Hematopoietic multipotent progenitor cell treated with erythropoietin and hydrocortisone succinate and interleukin-3 and kit ligand, for 17 days (in vitro differentiated cells): ENCODE results near the gene PCDH1.
"Not testable (repeated sequence)": the region's sequence is repeated elsewhere in the genome, so short reads cannot be mapped to it uniquely, and the experiment has no call there.

Experiments
- DNase-seq: peaks from one replicate; pipeline ENCODE4 v3.0.0-alpha.2; 2015; ENCODE audit warnings: low spot score

PCDH1 gene

DNA sequence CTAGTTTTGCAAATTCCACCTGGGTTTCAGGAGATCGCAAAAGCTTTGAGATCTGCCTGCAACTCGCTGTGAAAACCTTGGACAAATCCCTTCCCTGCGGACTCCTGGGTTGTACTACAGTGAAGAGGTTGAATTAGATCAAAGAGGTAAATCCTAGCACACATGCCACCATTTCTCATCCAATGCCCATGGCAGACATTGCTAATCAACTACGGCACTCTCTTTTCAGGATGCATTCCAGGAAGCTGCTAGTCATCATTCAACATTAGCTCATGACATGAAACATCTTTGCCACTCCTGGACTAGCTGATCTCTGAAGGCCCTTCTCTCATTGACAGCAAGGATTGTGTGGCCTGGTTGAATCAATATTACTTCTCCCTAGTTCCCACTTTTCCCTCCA, 46.1 kb downstream of the PCDH1 start:
- DNase-seq: no peak

DNA sequence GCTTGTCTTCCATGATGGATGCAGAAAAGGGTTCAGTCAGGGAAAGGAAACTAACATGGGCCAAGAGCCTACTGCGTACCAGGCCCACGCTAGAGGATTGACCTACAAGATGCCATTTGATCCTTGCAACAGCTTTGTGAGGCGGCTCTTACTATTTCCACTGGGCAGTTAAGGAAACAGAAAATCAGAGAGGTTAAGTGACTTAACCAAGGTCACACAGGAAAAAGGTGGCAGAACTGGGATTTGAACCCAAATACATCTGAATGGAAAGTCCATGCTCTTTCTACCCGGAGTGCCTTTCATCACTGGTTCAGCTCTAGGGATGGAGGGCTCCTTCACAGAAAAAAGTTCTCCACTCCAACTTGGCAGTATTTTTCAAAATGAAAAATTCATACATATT, 50.0 kb downstream of the PCDH1 start:
- DNase-seq: no peak

DNA sequence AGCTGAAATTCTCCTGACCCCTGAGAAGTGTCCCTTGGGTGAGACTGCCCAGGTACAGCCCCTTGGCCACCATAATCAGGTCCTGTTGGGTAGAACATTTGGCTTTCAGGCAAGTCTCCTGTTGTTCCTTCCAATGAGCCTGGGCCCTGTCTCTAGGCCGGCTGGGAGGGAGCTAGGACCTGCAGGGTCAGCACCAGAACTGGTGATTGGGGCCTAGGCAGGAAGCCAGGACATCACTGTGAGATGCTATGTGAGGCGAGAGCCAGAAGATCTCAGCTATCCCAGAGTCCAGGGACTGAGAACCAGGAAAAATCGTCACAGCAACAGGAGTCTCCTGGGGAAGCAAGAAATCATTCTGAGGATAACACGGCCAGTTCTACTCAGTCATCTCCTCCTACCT, 51.5 kb downstream of the PCDH1 start:
- no peak for DNase-seq

DNA sequence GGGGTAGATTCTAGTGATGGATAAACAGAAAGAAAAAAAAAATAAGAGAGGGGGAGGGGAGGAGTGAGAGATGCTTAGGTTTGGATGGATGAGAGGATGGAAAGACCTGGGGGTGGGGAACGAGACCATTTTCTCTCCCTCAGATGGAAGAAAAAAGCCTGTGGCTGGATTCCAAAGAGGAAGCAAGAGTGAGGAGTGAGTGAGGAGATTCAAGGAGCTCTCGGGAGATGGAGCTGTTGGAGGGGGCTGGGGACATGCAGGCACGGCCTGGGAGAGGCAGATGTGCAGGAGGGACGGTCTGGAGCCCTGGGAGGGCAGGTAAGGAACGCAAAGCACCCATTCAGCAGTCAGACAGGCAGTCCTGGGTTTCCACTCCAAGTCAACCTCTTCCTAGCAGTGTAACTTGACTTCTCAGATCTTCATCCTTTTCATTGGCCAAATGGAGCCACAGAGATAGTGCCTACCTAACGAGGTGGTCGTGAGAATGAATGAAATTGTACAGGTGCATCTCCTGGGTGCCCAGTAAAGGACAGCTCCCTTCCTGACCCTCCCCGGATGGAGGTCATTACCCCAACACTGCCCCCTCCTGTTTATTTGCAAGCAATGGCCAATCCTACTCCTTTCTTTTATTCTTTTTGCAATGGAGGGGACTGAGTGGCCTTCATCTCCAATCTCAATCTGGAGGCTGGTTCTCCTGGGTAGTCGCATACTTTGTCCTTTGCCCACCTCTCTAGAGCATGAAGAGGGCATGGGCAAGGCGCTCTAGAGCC, 52.2 kb downstream of the PCDH1 start:
- DNase-seq: no peak

DNA sequence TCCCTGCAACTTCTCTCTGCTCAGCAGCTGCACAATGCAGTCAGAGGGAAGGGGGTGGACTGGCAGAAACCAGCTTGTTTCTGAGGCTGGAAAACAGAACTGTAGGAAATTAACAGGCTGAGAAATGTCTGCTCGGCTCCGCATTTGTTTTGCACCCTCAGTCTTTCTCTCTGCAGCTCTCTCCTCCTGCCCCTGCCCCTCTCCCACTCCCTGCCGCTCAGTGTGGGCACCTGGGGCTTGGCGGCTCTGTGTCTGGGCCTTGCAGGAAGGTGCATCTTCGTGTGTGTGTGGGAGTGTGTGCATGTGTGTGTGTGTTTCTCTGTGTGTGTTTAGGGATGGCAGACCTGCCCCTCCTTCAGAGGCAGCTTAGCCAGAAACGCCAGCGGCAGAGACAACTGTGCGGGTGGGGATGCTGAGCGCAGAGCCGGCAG, 53.0 kb downstream of the PCDH1 start:
- no peak for DNase-seq

DNA sequence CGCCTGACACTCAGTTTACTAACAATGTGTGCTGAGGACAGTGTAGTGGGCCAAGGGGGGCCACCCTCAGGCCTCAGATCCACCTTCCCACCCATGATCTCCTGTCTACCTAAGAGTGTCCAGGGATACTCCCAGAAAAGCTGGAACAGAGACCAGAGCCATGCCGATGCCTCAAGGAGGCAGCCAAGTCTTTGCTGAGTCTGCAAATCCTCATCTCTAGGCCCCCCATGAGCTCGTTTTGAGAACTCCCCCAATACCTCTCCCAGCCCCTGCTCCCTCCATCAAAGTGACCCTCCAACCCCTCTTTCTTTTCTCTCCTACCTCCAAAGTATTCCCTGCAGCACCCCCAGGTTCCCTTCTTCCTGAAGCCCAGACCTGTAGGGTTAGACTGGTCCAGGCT, 53.5 kb downstream of the PCDH1 start:
- no peak for DNase-seq

DNA sequence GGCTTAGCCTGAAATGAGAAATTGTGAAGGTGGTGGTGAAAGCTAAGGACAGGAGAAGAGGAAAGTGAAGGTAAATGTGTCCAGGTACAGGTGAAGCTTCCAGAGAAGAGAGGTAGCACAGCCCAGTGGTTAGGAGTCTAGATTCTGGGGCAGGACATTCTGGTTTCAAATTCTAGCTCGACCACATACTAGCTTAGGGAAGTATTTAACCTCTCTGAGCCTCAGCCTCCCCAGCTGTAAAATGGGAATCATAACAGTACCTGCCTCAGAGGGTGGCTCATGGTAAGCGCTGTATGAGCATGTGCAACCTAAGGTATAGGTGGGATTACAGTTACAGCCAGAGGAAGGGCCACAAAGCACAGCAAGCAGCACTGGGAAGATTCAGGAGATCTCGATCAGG, 55.2 kb downstream of the PCDH1 start:
- DNase-seq: no peak

DNA sequence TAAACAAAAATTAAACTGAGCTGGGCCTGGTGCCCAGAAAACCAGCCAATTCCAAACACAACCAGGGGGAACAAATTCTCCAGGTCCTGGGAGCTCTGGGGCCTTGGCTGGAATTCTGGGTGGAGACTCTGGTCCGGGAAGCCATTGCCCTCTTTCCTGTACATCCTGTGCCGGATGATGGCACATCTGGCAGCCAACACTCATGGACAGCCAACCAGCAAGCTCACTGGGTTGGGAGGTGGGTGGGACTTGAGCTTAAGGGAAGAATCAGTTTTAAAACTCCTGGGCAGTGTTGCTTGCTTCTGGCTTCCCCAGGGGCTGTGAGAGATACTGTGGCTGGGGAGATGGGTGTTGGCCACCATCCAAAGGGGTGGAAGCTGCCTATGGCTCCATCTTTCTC, 56.1 kb downstream of the PCDH1 start:
- no peak for DNase-seq

DNA sequence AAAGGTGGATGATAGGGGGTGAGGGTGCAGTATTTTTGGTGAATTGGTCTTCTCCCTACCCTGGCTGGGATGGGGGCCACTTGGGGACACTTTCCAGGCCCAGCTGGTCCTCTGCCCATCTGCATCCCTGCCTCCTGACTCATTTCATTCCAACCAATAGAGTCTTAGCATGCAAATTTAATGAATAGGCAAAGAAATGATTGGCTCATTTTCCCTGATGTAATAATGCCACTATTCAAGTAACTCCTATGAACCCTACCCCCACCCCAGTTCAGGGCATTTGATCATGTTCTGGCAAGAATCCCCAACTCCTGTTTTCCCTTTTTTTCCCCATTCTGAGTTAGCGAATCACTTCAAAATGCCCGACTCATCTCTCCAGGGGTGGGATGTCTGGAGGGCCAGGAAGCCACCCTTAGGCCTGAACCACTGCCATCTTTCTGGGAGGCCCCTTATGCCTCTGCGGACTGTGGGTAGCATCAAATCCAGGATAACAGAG, 56.7 kb downstream of the PCDH1 start:
- DNase-seq: no peak

DNA sequence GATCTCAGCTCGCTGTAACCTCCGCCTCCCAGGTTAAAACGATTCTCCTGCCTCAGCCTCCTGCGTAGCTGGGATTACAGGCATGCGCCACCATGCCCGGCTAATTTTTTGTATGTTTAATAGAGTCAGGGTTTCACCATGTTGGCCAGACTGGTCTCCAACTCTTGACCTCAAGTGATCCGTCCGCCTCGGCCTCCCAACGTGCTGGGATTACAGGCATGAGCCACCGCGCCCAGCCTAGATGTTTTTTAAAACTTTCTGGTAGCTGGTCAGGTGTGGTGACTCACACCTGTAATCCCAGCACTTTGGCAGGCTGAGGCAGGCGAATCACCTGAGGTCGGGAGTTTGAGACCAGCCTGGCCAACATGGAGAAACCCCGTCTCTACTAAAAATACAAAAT, 57.5 kb downstream of the PCDH1 start:
- DNase-seq: not testable (repeated sequence)

DNA sequence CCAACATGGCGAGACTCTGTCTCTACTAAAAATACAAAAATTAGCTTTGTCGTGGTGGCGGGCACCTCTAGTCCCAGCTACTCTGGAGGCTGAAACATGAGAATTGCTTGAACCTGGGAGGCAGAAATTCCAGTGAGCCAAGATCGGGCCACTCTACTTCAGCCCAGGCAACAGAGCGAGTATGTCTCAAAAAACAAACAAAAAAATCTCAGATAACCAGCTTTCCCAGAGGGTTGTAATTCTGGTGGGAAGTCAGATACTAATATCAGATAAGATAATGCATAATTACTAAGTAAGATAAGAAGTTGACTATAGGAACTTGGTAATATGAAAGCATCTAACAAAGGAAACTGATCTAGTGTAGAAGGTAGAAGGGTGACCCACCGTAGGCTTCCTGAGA, 60.6 kb downstream of the PCDH1 start:
- DNase-seq: no peak

DNA sequence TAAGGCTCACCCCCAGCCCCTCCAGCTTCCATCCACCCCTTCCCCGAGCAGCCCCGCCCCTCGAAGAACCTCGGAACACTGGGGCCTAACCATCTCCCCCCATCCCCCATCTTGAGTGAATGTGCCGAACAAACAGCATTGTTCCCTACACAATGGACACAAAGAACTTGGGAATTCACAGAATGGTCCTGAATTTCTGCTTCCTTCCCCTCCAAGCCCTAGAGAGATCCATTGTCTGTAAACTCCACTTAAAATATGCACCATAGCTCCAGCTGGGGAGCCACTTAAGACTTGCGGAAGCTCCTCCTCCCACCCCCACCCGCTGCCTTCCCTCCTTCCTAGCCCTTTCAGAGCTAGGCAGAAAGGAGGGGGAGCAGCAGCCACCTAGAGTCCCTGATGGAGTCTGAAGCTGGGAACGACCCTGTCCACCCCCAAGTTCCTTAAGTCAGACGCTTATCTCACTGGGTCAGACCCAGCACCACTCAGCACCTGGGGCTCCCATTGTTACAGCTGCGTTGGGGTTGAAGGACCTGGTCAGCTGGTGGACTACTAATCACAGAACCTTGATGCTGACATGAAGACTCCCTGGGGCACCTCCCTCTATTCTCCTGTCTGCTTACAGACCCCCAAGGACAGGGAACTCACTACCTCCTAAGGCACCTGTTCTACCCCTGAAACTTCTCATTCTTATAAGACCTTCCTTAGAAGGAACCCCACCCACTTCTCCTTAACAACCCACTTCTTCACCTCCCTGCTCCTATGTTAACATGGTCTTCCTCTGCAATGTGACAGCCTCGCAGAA, 61.4 kb downstream of the PCDH1 start:
- DNase-seq: no peak

DNA sequence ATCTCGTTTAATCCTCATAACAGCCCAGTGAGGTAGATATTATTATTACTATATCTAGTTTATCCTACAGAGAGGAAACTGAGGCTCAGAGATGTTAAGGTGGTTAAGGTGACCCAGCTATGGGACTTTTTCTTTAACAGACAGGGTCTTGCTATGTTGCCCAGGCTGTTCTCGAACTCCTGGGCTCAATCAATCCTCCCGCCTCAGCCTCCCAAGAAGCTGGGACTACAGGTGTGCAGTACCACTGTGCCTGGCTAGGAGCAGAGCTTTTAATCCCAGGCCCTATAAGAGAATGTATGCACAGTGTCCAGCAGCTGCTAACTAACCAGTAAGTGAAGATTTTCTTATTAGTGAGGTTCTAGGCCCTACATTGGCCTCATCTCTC, 62.4 kb downstream of the PCDH1 start:
- no peak for DNase-seq

DNA sequence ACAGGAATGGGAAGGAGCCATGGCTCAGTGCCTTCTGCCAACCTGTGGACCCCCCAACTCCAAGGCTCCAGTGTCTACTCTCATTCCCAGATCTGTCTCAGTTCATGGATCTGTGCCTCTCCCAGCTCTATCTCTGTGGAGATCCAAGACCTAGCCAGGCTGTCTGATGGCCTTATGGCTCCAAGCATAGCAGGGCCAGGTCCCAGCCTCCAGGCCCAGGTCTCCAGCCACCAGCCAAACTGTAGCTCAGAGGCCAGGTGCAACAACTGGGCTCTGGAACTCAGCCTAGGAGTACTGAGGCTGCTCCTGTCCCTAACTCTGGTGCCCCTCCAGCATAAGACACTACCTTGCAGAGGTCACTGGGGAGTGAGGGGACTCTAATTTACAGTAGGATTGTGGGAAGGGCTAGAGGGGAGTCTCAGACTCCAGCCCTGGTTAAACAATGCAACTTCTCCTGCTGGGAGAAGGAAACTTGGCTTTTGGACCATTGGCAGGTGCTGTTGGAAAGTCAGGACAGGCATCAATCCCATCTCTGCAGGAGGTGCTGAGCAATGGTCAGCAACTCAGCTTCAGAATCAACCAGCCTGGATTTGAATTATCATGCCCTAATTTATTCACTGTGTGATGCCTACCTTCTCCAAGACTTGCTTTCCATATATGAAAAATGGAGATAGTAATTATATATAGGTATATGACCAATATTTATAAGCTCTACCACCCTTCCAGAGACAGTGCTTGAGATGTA, 63.0 kb downstream of the PCDH1 start:
- DNase-seq: no peak

DNA sequence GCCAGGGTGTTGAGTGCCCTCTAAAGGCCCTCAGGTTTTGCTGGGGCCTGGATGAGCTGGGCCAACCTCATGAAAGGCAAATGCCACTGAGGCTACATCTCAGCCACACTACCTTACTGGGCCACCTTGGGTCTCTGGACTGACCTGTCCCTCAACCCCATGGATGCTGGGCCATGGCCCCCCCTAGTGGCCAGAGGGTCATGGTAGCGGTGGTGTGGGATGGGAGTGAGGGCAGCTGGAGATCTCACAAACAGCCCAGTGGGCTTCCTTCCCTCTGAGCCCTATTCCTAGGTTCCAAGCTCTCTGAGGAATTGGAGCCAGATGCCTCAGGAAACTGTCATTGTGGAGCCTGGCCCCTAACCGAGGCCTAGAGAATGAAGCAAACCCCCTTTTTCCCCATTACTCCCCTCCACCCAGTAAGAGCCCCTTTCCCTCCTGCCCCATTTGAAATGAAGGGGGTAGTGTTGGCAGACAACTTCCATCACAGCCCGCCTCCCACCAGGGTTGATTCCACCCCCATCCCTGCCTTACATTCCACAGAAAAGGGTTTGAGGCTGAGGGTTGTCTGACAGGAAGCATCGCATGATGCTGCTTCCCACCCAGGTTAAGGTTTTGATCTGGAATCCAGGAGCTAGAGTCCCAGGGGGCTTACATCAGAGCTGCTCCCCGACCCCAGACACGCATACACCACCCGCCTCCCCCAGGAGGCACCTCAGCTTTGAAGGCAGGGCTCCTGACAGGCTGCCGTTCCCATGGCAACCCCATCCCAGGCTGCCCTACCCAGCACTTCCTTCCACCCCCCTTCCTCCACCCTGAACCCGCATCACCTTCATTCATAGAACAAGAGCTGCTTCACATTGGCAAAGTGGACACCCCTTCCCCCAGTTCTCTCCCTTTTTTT, 63.9 kb downstream of the PCDH1 start:
- DNase-seq: peak; percentile 58

DNA sequence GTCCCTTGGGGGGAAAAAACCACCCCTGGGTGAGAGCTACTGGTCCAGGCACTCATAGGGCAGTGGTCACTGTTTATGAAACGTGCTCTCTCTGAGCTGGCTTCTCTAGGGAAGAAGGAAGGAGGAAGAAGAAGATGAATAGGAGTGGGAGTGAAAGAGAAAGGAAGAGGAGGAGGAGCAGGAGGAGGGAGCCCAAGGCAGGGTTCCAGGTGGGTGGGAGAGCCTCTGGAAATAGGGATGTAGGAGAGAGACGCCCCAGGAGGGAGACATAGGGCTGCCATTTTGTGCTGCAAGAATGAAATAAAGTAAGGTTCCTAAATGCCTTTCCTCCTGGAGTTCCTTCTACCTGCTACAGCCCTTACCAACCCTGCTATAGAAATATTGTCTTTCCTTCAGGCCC, 65.7 kb downstream of the PCDH1 start:
- DNase-seq: no peak

DNA sequence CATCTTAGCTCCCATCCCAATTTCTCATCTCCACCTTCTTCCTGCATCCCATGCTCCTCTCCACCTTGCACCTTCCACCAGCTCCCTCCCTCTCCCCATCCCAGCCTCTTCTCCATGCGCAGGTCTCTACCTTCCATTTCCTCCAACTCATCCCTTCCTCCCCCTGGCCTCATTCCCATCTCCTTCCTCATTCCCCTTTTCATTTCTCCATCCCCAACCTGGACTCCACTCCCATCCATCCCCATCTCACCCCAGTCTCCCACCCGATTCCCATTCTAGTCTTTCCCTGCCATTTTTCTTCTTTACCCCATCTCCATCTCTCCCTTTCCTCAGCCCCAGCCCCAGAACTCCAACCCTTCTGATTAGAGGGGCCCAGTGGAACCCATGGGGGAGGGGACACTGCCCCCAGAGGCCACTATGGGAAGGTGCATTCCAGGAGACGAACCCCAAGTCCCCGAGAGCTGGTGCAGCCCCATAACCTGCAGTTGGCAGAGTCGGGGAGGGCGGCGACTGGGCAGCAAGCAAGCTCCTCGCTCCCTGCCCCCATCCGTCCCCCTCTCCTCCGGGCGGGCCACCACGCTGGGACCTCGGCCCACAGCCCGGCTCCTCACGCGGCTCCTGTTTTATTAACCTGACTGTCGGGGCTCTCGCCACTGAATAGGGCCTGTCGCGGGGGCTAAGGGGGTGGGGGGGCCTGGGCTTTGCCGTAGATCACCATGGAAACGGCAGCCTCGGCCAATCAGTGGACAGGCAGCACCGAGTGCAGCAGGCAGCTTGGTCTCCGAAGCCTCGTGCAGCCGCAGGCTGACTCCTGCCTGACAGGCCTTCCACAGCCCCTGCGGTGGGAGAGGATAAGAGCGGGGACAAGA, 66.7 kb downstream of the PCDH1 start:
- DNase-seq: peak; percentile 15

DNA sequence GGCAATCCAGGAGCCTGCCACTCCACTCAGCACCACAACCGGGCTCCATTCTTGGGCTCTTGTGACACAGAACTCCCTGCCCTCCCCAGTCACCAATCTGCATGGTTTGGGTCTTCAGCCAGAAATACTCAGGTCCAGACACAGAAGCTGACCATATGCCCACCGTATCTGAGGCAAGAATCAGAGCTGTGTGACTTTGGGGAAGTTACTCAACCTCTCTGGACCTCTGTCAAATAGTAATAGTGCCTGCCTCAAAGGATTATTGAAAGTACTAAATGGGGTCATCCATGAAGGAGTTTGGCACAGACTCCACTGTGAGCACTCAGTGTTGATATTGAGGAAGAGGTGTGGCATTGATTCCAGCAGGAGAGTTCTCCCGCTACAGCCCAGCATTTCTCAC, 67.5 kb downstream of the PCDH1 start:
- no peak for DNase-seq

DNA sequence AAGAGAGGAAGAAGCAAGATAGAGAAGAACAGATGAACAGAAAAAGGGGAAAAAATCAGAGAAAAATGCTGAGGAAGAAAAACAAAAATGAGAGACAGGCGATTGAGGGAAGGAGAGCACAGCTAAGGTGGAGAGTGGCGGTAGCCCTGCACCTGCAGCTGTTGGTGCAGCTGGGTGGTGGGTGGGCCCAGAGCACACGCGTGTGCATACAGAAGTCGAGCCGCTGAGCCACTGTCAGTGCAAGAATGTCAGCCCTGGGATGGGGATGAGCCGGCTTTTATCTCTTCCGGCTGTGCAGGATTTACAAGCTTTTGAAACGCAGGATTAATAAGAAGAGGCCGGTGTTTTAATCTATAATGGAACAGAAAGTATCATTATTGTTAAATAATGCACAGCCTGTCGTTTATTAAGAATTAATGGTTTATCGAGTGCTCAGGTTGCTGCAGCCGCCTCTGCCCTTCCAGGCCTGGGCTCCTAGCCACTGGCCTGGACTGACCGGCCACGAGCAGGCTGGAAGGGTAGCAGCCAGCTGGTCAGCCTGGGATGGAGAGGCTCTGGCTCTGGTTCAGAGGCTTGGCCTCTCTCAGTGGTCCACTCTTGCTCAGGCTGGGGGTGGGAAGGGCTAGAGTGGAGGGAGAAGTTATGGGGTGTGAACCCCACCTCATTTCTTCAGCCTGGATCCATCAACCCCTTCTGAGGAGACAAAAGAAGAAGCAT, 68.7 kb downstream of the PCDH1 start:
- no peak for DNase-seq

DNA sequence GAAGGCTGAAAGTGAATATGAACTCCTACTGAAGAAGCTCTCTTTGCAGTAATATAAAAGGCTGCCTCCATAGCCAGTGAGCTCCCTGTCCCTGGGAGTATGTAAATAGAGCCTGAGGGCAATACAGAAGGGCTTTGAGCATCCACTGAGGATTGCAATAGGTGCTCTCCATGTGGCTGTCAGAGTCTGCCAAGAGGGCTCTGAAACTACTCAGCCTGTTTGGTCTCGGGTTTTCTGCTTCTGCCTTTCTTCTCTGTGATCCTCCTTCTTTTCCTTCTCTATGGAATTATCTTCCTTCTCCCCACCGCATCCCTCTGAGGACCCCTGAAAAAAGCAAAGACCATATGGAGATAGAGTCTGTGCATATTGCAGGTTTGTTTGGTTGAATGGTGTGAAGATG, 69.4 kb downstream of the PCDH1 start:
- no peak for DNase-seq
